ENCODE measurements around the gene SLC26A3.

SLC26A3 gene

DNA sequence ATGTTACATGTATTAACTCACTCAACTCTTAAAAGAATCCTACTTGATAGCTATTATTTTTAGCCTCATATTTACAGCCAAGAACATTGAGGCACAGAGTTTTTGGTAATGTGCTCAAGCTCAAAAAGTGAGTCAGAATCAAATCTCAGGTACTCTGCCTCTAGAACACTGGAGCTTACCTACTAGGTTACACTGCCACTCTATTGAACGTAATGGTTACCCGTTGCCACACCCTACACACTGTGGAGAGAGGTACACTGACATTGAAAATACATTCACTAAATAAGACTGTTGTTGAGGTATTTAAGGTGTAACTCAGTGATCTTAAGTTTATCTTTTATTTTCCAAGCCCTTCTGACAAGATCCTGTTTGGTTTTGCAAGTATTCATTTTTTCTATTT, 17.9 kb downstream of the SLC26A3 start (continued):
- no peak for TF ChIP-seq ZNF350 (tag by site-specific recombination; IDR thresholded peaks at IDR 0.05)
- no peak for TF ChIP-seq ZBTB6 (tag by site-specific recombination; IDR thresholded peaks at IDR 0.05)
- no peak for TF ChIP-seq ZNF341 (tag by site-specific recombination; IDR thresholded peaks at IDR 0.05; ENCODE audit: low read depth)

DNA sequence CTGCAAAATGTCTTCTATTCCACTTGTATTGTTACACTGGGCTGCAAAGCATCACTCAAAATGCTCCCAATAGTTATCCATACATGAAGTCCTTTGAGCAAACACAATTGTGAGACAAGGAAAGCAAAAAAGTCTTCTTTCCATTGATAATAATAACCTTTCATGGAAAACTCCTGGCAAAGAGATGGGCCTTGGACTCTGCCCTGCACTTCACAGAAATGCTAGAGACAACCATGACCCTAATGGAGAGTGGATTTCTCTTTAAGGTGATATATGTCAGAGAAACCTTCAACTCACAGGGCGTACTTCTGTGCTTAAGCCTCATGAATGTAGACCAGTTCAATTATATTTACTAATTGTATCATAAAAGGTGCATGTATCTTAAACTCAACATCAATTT, 19.4 kb downstream of the SLC26A3 start:
- POLR2A ChIA-PET: no interaction called here
- H3K36me3 ChIP-seq (ENCODE audit: control insufficient read depth in 2 of 2, insufficient read depth in 1 of 2, low read length in 2 of 2): no peaks in the 10 kb centered on the region
- H3K4me1 ChIP-seq (ENCODE audit: control insufficient read depth, insufficient read depth, low read length): no peaks in the 10 kb centered on the region
- no peak overlapping the region for H3K4me3 ChIP-seq (ENCODE audit: low read depth, low read length)
- H3K9me3 ChIP-seq (ENCODE audit: control insufficient read depth, insufficient read depth, low read depth, low read length): no peaks in the 10 kb centered on the region
- CTCF ChIA-PET: no interaction called here
- no peak for TF ChIP-seq GLIS2 (tag by site-specific recombination; IDR thresholded peaks at IDR 0.05)
- no peak for TF ChIP-seq ZBTB8A (tag by site-specific recombination; IDR thresholded peaks at IDR 0.05)
- no peak for TF ChIP-seq ZNF837 (tag by site-specific recombination; IDR thresholded peaks at IDR 0.05)
- TF ChIP-seq KLF1 (tag by site-specific recombination; IDR thresholded peaks at IDR 0.05): no peak
- no peak for TF ChIP-seq TRIM28 (IDR thresholded peaks at IDR 0.05; ENCODE audit: borderline replicate concordance, low read length)
- no peak overlapping the region for H3K27ac ChIP-seq (ENCODE audit: extremely low read depth, low read depth, low read length)

DNA sequence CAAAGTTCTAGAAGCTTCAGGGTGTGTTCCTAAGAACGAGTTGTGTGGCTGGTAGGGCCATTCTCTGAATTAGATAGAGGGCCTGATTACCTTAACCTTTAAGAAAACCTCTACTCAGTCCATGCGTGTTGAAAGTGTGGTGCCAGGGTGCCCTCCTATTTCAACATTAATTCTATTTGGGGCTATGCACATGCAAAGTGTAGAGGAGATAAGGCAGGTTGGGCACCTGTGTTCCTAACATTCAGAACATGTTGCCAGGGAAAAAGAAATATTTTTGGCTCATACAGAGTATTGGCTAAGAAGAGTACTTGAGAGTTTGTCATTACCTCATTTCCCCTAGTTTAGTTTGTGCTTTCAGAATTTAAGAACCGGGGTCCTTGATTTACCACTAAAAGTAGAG, 20.6 kb downstream of the SLC26A3 start:
- ChIA-PET CTCF (no interaction called here), POLR2A (no interaction called here)
- TF ChIP-seq, protein P1, sequence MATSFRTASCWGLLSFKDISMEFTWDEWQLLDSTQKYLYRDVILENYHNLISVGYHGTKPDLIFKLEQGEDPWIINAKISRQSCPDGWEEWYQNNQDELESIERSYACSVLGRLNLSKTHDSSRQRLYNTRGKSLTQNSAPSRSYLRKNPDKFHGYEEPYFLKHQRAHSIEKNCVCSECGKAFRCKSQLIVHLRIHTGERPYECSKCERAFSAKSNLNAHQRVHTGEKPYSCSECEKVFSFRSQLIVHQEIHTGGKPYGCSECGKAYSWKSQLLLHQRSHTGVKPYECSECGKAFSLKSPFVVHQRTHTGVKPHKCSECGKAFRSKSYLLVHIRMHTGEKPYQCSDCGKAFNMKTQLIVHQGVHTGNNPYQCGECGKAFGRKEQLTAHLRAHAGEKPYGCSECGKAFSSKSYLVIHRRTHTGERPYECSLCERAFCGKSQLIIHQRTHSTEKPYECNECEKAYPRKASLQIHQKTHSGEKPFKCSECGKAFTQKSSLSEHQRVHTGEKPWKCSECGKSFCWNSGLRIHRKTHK (tag by site-specific recombination; IDR thresholded peaks at IDR 0.05): no peak
- TF ChIP-seq ZNF501 (tag by site-specific recombination; IDR thresholded peaks at IDR 0.05): no peak
- no peak for TF ChIP-seq ZNF792 (tag by site-specific recombination; IDR thresholded peaks at IDR 0.05)
- no peak for TF ChIP-seq ZBTB8A (tag by site-specific recombination; IDR thresholded peaks at IDR 0.05)
- TF ChIP-seq ZNF639 (tag by site-specific recombination; IDR thresholded peaks at IDR 0.05): no peak
- TF ChIP-seq ZNF433 (tag by site-specific recombination; IDR thresholded peaks at IDR 0.05; ENCODE audit: low read depth): no peak
- TF ChIP-seq ZNF19 (tag by site-specific recombination; IDR thresholded peaks at IDR 0.05; ENCODE audit: low read depth): no peak
- TF ChIP-seq SCRT2 (tag by site-specific recombination; IDR thresholded peaks at IDR 0.05): no peak
- TF ChIP-seq, protein P2, sequence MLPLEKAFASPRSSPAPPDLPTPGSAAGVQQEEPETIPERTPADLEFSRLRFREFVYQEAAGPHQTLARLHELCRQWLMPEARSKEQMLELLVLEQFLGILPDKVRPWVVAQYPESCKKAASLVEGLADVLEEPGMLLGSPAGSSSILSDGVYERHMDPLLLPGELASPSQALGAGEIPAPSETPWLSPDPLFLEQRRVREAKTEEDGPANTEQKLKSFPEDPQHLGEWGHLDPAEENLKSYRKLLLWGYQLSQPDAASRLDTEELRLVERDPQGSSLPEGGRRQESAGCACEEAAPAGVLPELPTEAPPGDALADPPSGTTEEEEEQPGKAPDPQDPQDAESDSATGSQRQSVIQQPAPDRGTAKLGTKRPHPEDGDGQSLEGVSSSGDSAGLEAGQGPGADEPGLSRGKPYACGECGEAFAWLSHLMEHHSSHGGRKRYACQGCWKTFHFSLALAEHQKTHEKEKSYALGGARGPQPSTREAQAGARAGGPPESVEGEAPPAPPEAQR (tag by site-specific recombination; IDR thresholded peaks at IDR 0.05): no peak
- TF ChIP-seq ZNF76 (tag by site-specific recombination; IDR thresholded peaks at IDR 0.05; ENCODE audit: borderline replicate concordance, low read depth): no peak
- TF ChIP-seq GLI4 (tag by site-specific recombination; IDR thresholded peaks at IDR 0.05): no peak
- no peak for TF ChIP-seq ZNF214 (tag by site-specific recombination; IDR thresholded peaks at IDR 0.05; ENCODE audit: borderline replicate concordance)
- TF ChIP-seq, protein P3, sequence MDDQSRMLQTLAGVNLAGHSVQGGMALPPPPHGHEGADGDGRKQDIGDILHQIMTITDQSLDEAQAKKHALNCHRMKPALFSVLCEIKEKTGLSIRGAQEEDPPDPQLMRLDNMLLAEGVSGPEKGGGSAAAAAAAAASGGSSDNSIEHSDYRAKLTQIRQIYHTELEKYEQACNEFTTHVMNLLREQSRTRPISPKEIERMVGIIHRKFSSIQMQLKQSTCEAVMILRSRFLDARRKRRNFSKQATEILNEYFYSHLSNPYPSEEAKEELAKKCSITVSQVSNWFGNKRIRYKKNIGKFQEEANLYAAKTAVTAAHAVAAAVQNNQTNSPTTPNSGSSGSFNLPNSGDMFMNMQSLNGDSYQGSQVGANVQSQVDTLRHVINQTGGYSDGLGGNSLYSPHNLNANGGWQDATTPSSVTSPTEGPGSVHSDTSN (CRISPR knock-in tag; IDR thresholded peaks at IDR 0.05): no peak
- TF ChIP-seq HOXA7 (CRISPR knock-in tag; IDR thresholded peaks at IDR 0.05; ENCODE audit: borderline replicate concordance): no peak
- TF ChIP-seq ZNF473 (tag by site-specific recombination; IDR thresholded peaks at IDR 0.05): no peak
- TF ChIP-seq YY2 (tag by site-specific recombination; IDR thresholded peaks at IDR 0.05): no peak
- TF ChIP-seq ZNF302 (tag by site-specific recombination; IDR thresholded peaks at IDR 0.05; ENCODE audit: low read depth): no peak
- Histone ChIP-seq H3K9me3 (ENCODE audit: control insufficient read depth, insufficient read depth, low read depth, low read length) (no peaks in the 10 kb centered on the region), H3K36me3 (ENCODE audit: control insufficient read depth in 2 of 2, insufficient read depth in 1 of 2, low read length in 2 of 2) (no peaks in the 10 kb centered on the region), H3K27ac (ENCODE audit: extremely low read depth, low read depth, low read length) (no peak overlapping the region), H3K4me1 (ENCODE audit: control insufficient read depth, insufficient read depth, low read length) (no peaks in the 10 kb centered on the region), H3K4me3 (ENCODE audit: low read depth, low read length) (no peak overlapping the region)

Data from HEK293 (cell line).